Thymus (tissue), 11 donors: Measurements from ENCODE around the gene C1orf198. TPM values are rescaled to one million over a fixed set of nuclear protein-coding genes. Genes with fewer than 3 reads are reported as not detected.
A peak's percentile ranks its signal among the peaks of the same experiment; 100 is the strongest.

Experiments used
- DNase-seq, 9 donors: peaks; one replicate each; pipeline ENCODE4 v3.0.0-alpha.2; 2013; ENCODE audit warnings: low spot score in 9 of 9, low read depth in 6 of 9, missing footprints in 1 of 9
- H3K27ac ChIP-seq, 2 donors: one replicate each; pipeline ENCODE4 v1.5.1; 2013; ENCODE audit warnings: control low read depth in 1 of 2, low read depth in 1 of 2, low read length in 1 of 2, mild to moderate bottlenecking in 1 of 2, moderate library complexity in 1 of 2
- H3K27me3 ChIP-seq, 2 donors: one replicate each; pipeline ENCODE4 v1.5.1; 2013; ENCODE audit warnings: low read length in 1 of 2; ENCODE audit not compliant: control insufficient read depth in 2 of 2, insufficient read depth in 1 of 2
- H3K36me3 ChIP-seq, 2 donors: one replicate each; pipeline ENCODE4 v1.5.1; 2013; ENCODE audit warnings: low read length in 1 of 2, mild to moderate bottlenecking in 1 of 2, moderate library complexity in 1 of 2; ENCODE audit not compliant: control insufficient read depth in 2 of 2, insufficient read depth in 2 of 2
- H3K4me1 ChIP-seq, 2 donors: one replicate each; pipeline ENCODE4 v1.5.1; 2013; ENCODE audit warnings: low read length in 2 of 2; ENCODE audit not compliant: control insufficient read depth in 2 of 2, insufficient read depth in 2 of 2
- H3K4me3 ChIP-seq, 2 donors: one replicate each; pipeline ENCODE4 v1.5.1; 2013; ENCODE audit warnings: low read length in 2 of 2, control low read depth in 1 of 2, mild to moderate bottlenecking in 1 of 2
- H3K9me3 ChIP-seq, 2 donors: one replicate each; pipeline ENCODE4 v1.5.1; 2013; ENCODE audit warnings: low read length in 1 of 2, mild to moderate bottlenecking in 1 of 2; ENCODE audit not compliant: control insufficient read depth in 2 of 2, insufficient read depth in 1 of 2
- WGBS: extraction: QIAGEN DNeasy Blood & Tissue Kit; methylation state at CpG from one replicate; pipeline ENCODE4 v1.1.7; 2013; 5-methylcytosine and 5-hydroxymethylcytosine counted together
- polyA plus RNA-seq: library from polyadenylated mRNA; stranded (reverse); fragments of 200-250 nt; gene quantifications from one replicate; pipeline ENCODE4 v1.2.3, GENCODE V29; 2013
- total RNA-seq: library from RNA; stranded (reverse); fragments of 120-200 nt; gene quantifications from one replicate; pipeline ENCODE4 v1.2.4, GENCODE V29; 2013
- donor health status: healthy.

The C1orf198 gene
- total and polyA plus RNA-seq, 2 donors = 10.1 to 14.2 TPM

- no peaks in the 10 kb centered on the region for H3K36me3 ChIP-seq
- H3K27me3 ChIP-seq = no peaks in the 10 kb centered on the region
- 80% methylated on average over 3 of the region's 3 CpGs for WGBS
- DNase-seq = no peak
- no peaks in the 10 kb centered on the region for H3K4me1 ChIP-seq
- H3K9me3 ChIP-seq = no peaks in the 10 kb centered on the region
- no peak overlapping the region for H3K4me3 ChIP-seq
- H3K27ac ChIP-seq = no peak overlapping the region
Observed at GRCh38 chr1:230834292-230834691, 34.0 kb downstream of the C1orf198 start.

GRCh38 chr1:230833511-230833910 is 34.8 kb downstream of the C1orf198 start:
- H3K4me3 ChIP-seq = no peak overlapping the region
- no peaks in the 10 kb centered on the region for H3K27me3 ChIP-seq
- H3K4me1 ChIP-seq = no peaks in the 10 kb centered on the region
- H3K9me3 ChIP-seq = no peaks in the 10 kb centered on the region
- no peaks in the 10 kb centered on the region for H3K36me3 ChIP-seq
- H3K27ac ChIP-seq = no peak overlapping the region
- no peak for DNase-seq
- 98% methylated on average over 3 of the region's 3 CpGs for WGBS

DNA sequence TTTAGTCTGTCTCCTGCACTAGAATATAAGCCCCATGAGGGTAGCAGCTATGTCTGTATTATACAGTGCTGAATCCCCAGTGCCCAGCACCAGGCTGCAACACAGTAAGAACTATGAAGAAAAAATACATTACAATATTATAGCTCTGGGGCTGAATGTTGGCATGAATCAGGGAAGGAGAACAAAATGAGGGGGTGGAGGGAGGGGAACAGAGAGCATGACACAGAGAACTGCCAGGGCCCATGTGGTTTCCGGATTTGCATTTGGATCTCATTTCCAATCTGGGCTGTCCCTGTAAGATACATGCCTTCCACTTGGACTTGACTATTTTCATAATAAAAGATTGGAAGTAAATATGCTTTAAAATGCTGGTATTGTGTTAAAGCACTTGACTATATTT is 35.8 kb downstream of the C1orf198 start:
- H3K4me3 ChIP-seq = no peak overlapping the region
- no peak for DNase-seq
- 92% methylated on average over 1 of the region's 1 CpG for WGBS
- H3K9me3 ChIP-seq = no peaks in the 10 kb centered on the region
- H3K36me3 ChIP-seq = no peaks in the 10 kb centered on the region
- no peaks in the 10 kb centered on the region for H3K4me1 ChIP-seq
- H3K27ac ChIP-seq = no peak overlapping the region
- no peaks in the 10 kb centered on the region for H3K27me3 ChIP-seq

DNA sequence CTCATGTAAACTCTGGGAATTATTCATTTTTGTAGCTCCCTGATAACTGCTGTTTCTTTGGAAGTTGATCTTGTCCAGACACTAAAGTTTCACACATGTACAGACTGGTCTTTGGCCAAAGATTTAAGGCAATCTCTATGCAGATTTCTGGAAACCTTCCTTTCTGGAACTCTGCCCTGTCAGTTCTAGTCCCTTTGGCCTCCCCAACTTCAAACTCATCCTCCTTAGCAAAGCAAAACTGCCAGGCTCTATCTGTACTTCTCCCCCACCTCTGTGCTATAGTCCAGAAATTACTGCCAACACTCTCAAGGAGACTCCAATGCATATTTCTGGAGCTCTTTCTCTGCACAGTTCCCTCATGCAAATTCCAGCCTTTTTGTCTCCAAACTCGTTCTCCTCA is 36.5 kb downstream of the C1orf198 start:
- H3K36me3 ChIP-seq = no peaks in the 10 kb centered on the region
- DNase-seq = peak in 1 of 9 donors; percentile 2
- no peak overlapping the region for H3K4me3 ChIP-seq
- no peaks in the 10 kb centered on the region for H3K4me1 ChIP-seq
- H3K27ac ChIP-seq = no peak overlapping the region
- H3K9me3 ChIP-seq = no peaks in the 10 kb centered on the region
- no peaks in the 10 kb centered on the region for H3K27me3 ChIP-seq
- WGBS = 86% methylated on average over 1 of the region's 1 CpG

GRCh38 chr1:230828421-230828820 is 39.9 kb downstream of the C1orf198 start:
- H3K4me3 ChIP-seq = no peak overlapping the region
- WGBS = 90% methylated on average over 4 of the region's 4 CpGs
- H3K27me3 ChIP-seq = no peaks in the 10 kb centered on the region
- no peak for DNase-seq
- no peaks in the 10 kb centered on the region for H3K9me3 ChIP-seq
- H3K4me1 ChIP-seq = peaks cover 0 to 3% of the 10 kb centered on the region in 2 donors
- H3K36me3 ChIP-seq = no peaks in the 10 kb centered on the region
- no peak overlapping the region for H3K27ac ChIP-seq

DNA sequence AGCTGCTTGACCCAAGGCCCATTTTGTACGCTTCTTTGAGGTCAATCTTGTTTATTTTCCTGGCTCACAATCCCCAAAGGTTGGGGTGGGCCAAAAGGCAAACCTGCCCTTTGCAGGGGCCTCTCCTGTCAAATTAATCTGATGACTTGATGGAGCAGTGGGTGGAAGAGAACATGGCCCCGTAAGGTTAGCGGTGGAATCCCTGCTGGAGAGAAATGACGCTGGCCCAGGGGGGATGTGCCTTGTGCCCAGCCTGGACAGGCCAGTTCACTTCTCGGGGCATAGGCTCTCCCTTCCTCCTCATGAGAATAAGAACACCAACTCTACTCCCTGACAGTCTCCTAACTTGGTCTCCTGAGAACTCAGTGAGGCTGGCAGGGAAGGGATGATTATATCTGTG is 40.5 kb downstream of the C1orf198 start:
- Histone ChIP-seq H3K27ac (no peak overlapping the region), H3K4me1 (peaks cover 0 to 3% of the 10 kb centered on the region in 2 donors), H3K27me3 (no peaks in the 10 kb centered on the region), H3K9me3 (no peaks in the 10 kb centered on the region), H3K36me3 (no peaks in the 10 kb centered on the region), H3K4me3 (no peak overlapping the region)
- no peak for DNase-seq
- 97% methylated on average over 5 of the region's 5 CpGs for WGBS

DNA sequence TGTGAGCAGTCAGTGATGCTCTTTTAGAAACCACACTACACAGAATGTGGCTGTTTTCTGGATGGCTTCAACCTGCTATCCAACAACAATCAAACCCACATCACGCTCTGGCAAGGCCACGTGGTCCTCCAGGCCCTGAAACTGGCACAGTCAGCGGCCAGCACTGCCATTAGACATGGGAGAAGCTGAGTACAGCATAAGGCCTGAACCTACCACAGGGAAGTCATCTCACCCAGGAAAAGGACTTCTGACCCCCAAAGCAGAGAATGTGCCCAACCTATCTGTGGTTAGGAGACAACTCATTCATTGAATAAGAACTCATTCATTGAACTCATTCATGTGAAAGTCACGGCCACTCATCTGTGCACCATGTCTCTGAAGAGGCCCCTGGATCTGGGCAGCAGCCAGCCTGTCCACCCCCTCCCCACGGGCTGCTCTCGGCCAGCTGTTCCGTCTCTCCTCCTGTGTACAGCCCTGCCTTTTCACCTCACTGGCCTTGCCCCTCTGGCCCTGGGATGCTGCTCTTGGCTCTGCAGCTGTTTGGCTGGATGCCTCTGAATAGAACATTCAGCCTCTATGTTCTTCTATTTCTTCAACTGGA is 41.1 kb downstream of the C1orf198 start:
- Histone ChIP-seq H3K27ac (no peak overlapping the region), H3K4me3 (no peak overlapping the region), H3K27me3 (no peaks in the 10 kb centered on the region), H3K36me3 (no peaks in the 10 kb centered on the region), H3K4me1 (peaks cover 0 to 3% of the 10 kb centered on the region in 2 donors), H3K9me3 (no peaks in the 10 kb centered on the region)
- WGBS = 94% methylated on average over 7 of the region's 7 CpGs
- no peak for DNase-seq

GRCh38 chr1:230826166-230826875 is 42.0 kb downstream of the C1orf198 start:
- Histone ChIP-seq H3K36me3 (no peaks in the 10 kb centered on the region), H3K27me3 (no peaks in the 10 kb centered on the region), H3K27ac (no peak overlapping the region), H3K4me3 (no peak overlapping the region), H3K9me3 (no peaks in the 10 kb centered on the region), H3K4me1 (peaks cover 0 to 3% of the 10 kb centered on the region in 2 donors)
- no peak for DNase-seq
- WGBS = 95% methylated on average over 9 of the region's 9 CpGs

DNA sequence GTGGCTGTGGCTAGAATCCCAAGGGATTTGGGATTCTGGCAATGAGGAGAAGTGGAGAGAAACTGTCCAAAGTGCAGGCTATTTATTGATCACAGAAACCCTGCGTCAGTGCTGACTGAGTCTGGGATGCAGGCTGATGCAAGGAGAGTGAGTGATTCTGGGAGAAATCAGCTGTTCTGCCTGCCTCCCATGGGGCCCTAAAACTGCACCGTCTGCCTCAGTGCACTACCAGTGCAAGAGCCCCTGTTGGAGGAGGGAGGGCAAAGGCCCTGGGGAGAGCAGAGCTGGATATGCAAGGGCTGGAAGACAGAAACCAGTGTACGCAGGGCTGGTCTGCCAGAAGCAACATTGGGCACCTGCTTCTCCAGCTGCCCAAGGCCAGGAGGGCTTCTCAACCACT is 42.6 kb downstream of the C1orf198 start:
- Histone ChIP-seq H3K27me3 (no peaks in the 10 kb centered on the region), H3K9me3 (no peaks in the 10 kb centered on the region), H3K36me3 (no peaks in the 10 kb centered on the region), H3K27ac (no peak overlapping the region), H3K4me1 (peaks cover 0 to 3% of the 10 kb centered on the region in 2 donors), H3K4me3 (no peak overlapping the region)
- DNase-seq = no peak
- 94% methylated on average over 3 of the region's 3 CpGs for WGBS
